GM18909 (cell line): ENCODE data around the gene SPNS3.

Experiments
- ATAC-seq: cut with Tn5 transposase; IDR thresholded peaks from one replicate; pipeline ENCODE4 v1.9.1; 2021; ENCODE audit warnings: mild to moderate bottlenecking; ENCODE audit not compliant: unreplicated experiment, poor library complexity

The SPNS3 gene

GRCh38 chr17:4485676-4486646 is 52.2 kb downstream of the SPNS3 start:
- no peak for ATAC-seq

- no peak for ATAC-seq
These were observed 53.6 kb downstream of the SPNS3 start for GRCh38 chr17:4487296-4487695.

GRCh38 chr17:4487820-4488716 is 54.3 kb downstream of the SPNS3 start:
- no peak for ATAC-seq

- no peak for ATAC-seq
These were observed 55.4 kb downstream of the SPNS3 start for GRCh38 chr17:4488989-4489595.

GRCh38 chr17:4490109-4490591 is 56.4 kb downstream of the SPNS3 start:
- no peak for ATAC-seq

GRCh38 chr17:4490637-4491061 is 56.9 kb downstream of the SPNS3 start:
- no peak for ATAC-seq

- no peak for ATAC-seq
These were observed 59.2 kb downstream of the SPNS3 start for GRCh38 chr17:4492721-4493561.

GRCh38 chr17:4497101-4497824 is 63.5 kb downstream of the SPNS3 start:
- no peak for ATAC-seq

GRCh38 chr17:4498461-4499397 is 65.0 kb downstream of the SPNS3 start, which contains the start of gene SPNS2:
Gene SPNS2, plus strand, starts transcription at chr17:4498881. Its CDS starts 167 bp downstream, at chr17:4499048.
- ATAC-seq: peak; percentile 72

- no peak for ATAC-seq
These were observed 65.9 kb downstream of the SPNS3 start for GRCh38 chr17:4499431-4500190.

GRCh38 chr17:4500191-4500571 is 66.4 kb downstream of the SPNS3 start:
- ATAC-seq: no peak

- no peak for ATAC-seq
These were observed 67.7 kb downstream of the SPNS3 start for GRCh38 chr17:4501295-4501949.

- ATAC-seq: no peak
These were observed 68.9 kb downstream of the SPNS3 start for GRCh38 chr17:4502466-4503154.

GRCh38 chr17:4503283-4504025 is 69.7 kb downstream of the SPNS3 start:
- ATAC-seq: no peak

GRCh38 chr17:4504188-4504587 is 70.4 kb downstream of the SPNS3 start:
- no peak for ATAC-seq
